Measurements from ENCODE around the gene CLN3.

DNA sequence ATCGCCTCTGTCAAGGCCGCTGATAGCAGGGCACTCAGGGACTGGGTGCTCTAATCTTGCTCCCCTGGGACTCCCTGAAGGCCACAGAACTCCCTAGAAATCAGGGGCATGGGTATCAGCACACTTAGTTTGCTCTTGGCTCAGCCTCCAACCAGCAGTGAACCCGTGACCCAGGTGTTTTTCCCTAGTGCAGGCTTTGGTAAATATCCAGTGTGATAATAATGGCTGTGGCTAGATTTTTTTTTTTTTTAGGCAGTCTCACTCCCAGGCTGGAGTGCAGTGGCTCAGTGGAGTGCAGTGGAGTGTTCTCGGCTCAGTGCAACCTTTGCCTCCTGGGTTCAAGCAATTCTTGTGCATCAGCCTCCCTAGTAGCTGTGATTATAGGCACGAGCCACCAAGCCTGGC, 36.6 kb upstream of the CLN3 start:
- TF ChIP-seq SNAI2 (CRISPR knock-in tag; IDR thresholded peaks at IDR 0.05) (no peak), ZFP3 (CRISPR knock-in tag; IDR thresholded peaks at IDR 0.05) (no peak), ISL1 (CRISPR knock-in tag; IDR thresholded peaks at IDR 0.05) (no peak)
